Cardiac muscle cell (in vitro differentiated cells and primary cell): Measurements from ENCODE around the gene COL27A1. TPM values are rescaled to one million over a fixed set of nuclear protein-coding genes. Genes with fewer than 3 reads are reported as not detected.

Experiments used
- DNase-seq, 2 donors: peaks; one replicate each; pipeline versions ENCODE4 v3.0.0 to v3.0.0-alpha.2; 2010 to 2017; ENCODE audit warnings: low read depth in 1 of 2, low spot score in 1 of 2
- H3K27ac ChIP-seq: fragments of 200-600 bp; sonication (generic); 2 replicates; pipeline ENCODE4 v1.5.1; 2016
- H3K27me3 ChIP-seq: fragments of 200-600 bp; sonication (generic); 2 replicates; pipeline ENCODE4 v1.6.0; 2016; ENCODE audit warnings: control low read depth
- H3K36me3 ChIP-seq: fragments of 200-600 bp; sonication (generic); 2 replicates; pipeline ENCODE4 v1.5.1; 2016; ENCODE audit warnings: control low read depth
- H3K4me1 ChIP-seq: fragments of 200-600 bp; sonication (generic); 2 replicates; pipeline ENCODE4 v1.8.1; 2017; ENCODE audit warnings: low read depth, mild to moderate bottlenecking, mixed run types
- H3K4me3 ChIP-seq: fragments of 200-600 bp; sonication (generic); 2 replicates; pipeline ENCODE4 v1.5.1; 2016; ENCODE audit warnings: mild to moderate bottlenecking
- H3K9me3 ChIP-seq: fragments of 200-600 bp; sonication (generic); 2 replicates; pipeline ENCODE4 v1.5.1; 2017; ENCODE audit warnings: low read depth, mild to moderate bottlenecking, control low read depth
- CTCF ChIP-seq: IDR thresholded peaks from 2 replicates; pipeline ENCODE4 v1.5.1; 2012; ENCODE audit warnings: low read depth, mild to moderate bottlenecking, low read length
- polyA plus RNA-seq: library from polyadenylated mRNA; unstranded; fragments of >200 nt; fragmentation: Nextera tagmentation; extraction: Ambion mirVana; gene quantifications from 2 replicates; pipeline ENCODE4 v1.2.1, GENCODE V29; 2016
- total RNA-seq: library from RNA; depleted of rRNA; stranded (reverse); fragments of >200 nt; gene quantifications from 2 replicates; pipeline ENCODE4 v1.2.3, GENCODE V29; 2016

COL27A1 gene
- total and polyA plus RNA-seq, 2 experiments from 2014 or later = 12.2 to 19.2 TPM

- H3K36me3 ChIP-seq = peaks cover 43% of the 10 kb centered on the region
- no peak for TF ChIP-seq CTCF
- DNase-seq = no peak
Measured at GRCh38 chr9:114345493-114346065, 190.2 kb downstream of the COL27A1 start.

GRCh38 chr9:114346146-114346545 is 190.8 kb downstream of the COL27A1 start:
- H3K36me3 ChIP-seq = peaks cover 46% of the 10 kb centered on the region
- no peak overlapping the region for H3K27ac ChIP-seq
- no peaks in the 10 kb centered on the region for H3K27me3 ChIP-seq
- no peak for TF ChIP-seq CTCF
- H3K4me3 ChIP-seq = no peak overlapping the region
- H3K4me1 ChIP-seq = peaks cover 10% of the 10 kb centered on the region
- no peak for DNase-seq
- H3K9me3 ChIP-seq = no peaks in the 10 kb centered on the region

More at GRCh38 chr9:114345493-114346065, 190.2 kb downstream of the COL27A1 start:
- no peak overlapping the region for H3K27ac ChIP-seq
- no peaks in the 10 kb centered on the region for H3K9me3 ChIP-seq
- H3K27me3 ChIP-seq = no peaks in the 10 kb centered on the region
- peaks cover 10% of the 10 kb centered on the region for H3K4me1 ChIP-seq
- no peak overlapping the region for H3K4me3 ChIP-seq

- DNase-seq = no peak
- Histone ChIP-seq H3K9me3 (no peaks in the 10 kb centered on the region), H3K4me1 (peaks cover 10% of the 10 kb centered on the region), H3K4me3 (no peak overlapping the region), H3K27ac (no peak overlapping the region), H3K36me3 (peaks cover 38% of the 10 kb centered on the region), H3K27me3 (no peaks in the 10 kb centered on the region)
- no peak for TF ChIP-seq CTCF
Measured at GRCh38 chr9:114347675-114348074, 192.3 kb downstream of the COL27A1 start.

- H3K9me3 ChIP-seq = no peaks in the 10 kb centered on the region
- H3K4me3 ChIP-seq = no peak overlapping the region
- H3K36me3 ChIP-seq = peaks cover 31% of the 10 kb centered on the region
- peak overlapping the region; percentile 4 for H3K27ac ChIP-seq
- no peak for TF ChIP-seq CTCF
- DNase-seq = no peak
- no peaks in the 10 kb centered on the region for H3K27me3 ChIP-seq
- peaks cover 10% of the 10 kb centered on the region for H3K4me1 ChIP-seq
Measured at GRCh38 chr9:114348261-114348905, 193.0 kb downstream of the COL27A1 start.

GRCh38 chr9:114348906-114349482 is 193.7 kb downstream of the COL27A1 start:
- Histone ChIP-seq H3K9me3 (no peaks in the 10 kb centered on the region), H3K27me3 (no peaks in the 10 kb centered on the region), H3K36me3 (peaks cover 33% of the 10 kb centered on the region), H3K27ac (peak overlapping the region; percentile 4), H3K4me3 (no peak overlapping the region), H3K4me1 (peaks cover 10% of the 10 kb centered on the region)
- peak; percentile 91 to 98 for DNase-seq
- no peak for TF ChIP-seq CTCF
